GM20431 (cell line): ENCODE data around the gene ZNF12.

ENCODE experiments used
- in situ Hi-C: fragments of 300-500 bp; cut with MseI, MboI; formaldehyde crosslinking; loops from one replicate; pipeline ENCODE4 v1.15.0; 2020; ENCODE audit warnings: low sequenced_read_pairs; ENCODE audit not compliant: unreplicated experiment

The ZNF12 gene

GRCh38 chr7:6648815-6649104 lies 58.0 kb downstream of the ZNF12 start:
- in situ Hi-C loops = no loop called here

GRCh38 chr7:6648066-6648814 lies 58.5 kb downstream of the ZNF12 start:
- in situ Hi-C loops = no loop called here

- in situ Hi-C loops = no loop called here
Measured at GRCh38 chr7:6647541-6647940, 59.2 kb downstream of the ZNF12 start.

GRCh38 chr7:6647080-6647479 lies 59.7 kb downstream of the ZNF12 start:
- in situ Hi-C loops = no loop called here

DNA sequence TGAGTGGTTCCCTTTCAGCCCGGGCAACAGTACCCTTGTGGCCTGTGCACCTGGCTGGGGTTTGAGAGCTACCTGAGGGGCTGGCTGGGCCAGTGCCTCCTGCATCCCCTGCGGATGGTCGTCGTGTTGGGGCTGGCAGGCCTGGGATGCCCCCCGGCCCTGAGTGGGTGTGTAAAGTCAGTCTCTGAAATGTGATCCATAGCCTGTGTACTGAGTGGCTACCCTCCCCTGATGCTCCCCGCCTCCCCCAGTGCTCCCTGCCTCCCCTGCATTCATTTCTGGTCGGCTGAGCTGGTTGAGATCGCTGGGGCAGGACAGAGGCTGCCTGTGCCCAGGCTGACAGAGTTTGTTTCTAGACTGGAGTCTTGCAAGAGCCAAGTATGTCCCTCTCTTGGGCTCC lies 60.3 kb downstream of the ZNF12 start:
- in situ Hi-C loops = no loop called here

DNA sequence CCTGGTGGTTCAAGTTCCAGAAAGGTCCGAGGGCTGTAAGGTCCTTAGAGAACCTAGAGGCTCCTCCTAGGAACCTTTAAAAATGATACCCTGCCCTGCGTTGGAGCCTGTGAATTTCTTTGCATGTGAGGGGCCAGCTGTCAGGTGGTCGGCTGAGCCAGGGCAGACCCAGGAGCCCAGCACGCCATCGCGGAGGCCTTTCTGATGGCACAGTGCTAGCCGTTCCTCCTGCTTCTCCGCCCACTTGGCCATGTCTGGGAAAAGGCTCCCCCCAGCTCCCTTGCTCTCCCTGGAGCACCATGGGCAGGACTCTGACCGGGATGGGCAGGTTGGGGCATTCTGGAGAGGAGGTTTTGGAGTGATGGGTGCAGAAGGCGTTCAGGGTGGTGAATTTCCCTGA lies 62.0 kb downstream of the ZNF12 start:
- in situ Hi-C loops = no loop called here

DNA sequence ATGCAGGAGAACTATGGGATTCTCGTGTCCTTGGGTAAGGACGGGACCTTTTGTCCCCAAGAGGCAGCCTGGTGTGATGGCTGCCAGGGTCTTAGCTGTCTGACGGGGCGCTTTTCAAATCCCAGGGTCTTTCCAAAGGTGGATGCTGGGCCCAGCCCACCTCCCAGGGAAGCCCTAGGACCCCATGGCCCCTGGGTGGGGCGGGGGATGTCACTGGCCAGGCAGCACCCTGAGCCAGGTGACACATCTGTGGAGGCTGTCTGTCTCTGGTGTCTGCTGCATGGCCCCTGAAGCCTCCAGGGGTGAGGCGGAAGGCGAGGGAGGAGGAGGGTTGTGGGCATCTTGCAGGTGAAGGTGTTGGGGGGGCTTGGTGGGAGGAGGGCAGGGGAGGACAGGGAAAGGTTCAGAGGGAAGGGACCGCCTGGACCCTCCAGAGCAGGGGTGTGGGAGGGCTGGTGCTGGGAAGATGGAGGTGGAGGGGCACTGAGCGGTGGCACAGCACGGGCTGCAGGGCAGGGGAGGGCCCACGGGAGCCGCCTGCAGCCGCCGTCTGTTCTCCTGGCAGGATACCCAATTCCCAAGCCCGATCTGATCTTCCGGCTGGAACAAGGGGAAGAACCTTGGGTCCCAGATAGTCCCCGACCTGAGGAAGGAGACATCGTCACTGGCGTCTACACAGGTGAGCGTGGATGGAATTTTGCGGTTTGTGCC lies 62.7 kb downstream of the ZNF12 start:
- in situ Hi-C loops = no loop called here

GRCh38 chr7:6642861-6643640 lies 63.7 kb downstream of the ZNF12 start:
- in situ Hi-C loops = no loop called here

GRCh38 chr7:6642239-6642839 lies 64.4 kb downstream of the ZNF12 start:
- in situ Hi-C loops = no loop called here

DNA sequence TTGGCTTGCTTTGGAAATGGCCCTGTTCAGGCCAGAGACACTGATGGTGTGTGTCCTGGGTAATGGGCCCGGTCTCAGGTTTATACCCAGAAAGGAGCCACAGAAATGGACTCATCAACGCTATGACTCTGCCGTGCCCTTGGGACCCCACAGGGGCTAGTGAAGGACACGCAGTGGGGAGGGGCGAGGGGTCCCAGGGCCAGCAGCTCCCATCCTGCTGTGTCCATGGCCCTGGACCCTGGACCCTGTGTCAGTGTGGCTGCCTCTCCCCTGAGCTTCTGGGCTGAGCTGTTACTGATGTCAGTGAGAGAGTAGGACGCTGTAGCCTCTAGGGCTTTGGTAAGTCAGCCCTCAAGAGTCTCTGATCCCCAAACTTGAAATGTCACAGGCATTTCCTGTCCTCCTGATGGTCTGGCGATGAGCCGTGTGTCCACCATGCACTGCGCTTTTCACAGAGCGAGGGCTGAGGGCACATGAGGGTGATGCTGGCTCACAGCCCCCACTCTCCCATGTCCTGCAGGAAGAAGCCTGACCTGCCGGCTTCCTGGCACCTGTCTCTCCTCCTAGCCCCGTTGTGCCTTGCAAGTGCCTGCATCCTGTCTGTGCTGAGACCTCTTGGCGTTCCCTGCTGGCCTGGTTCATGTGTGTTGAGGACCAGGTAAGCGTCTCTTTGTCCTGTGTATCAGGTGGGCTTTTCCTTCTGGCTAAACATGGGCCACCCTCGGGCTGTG lies 65.3 kb downstream of the ZNF12 start:
- in situ Hi-C loops = no loop called here

DNA sequence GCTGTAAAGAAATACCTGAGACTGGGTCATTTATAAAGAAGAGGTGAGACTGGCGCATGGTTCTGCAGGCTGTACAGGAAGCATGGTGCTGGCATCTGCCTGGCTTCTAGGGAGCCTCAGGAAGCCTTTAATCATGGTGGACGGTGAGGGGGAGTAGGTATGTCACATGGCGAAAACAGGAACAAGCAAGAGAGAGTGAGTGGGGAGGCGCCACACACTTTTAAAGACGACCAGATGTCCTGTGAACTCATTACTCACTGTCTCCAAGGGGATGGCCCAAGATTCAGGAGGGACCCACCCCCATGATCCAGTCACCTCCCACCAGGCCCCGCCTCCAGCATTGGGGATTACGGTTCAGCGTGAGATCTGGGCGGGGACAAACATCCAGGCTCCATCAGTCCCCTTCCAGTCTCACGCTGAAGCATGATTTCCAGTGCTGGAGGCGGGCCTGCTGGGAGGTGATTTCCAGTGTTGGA lies 66.5 kb downstream of the ZNF12 start:
- in situ Hi-C loops = no loop called here

DNA sequence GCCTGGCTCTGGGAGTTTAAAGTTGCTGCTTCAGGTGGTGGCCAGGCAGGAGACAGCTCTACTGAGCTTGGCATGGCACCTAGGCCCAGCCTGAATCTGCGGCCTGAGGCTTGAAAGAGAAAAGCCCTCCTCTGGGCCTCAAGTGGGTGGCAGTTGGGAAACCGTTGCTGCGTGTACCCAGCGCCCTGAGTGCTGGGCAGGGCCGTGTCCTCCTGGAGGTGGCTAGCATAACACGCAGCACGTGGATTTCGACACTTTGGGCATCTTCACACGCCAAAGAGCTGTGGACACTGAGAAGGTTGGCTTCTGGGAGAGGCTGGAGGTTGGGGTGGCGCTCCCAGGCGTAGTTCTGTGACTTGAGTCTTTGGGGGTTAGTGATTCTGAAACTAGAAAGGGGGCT lies 67.1 kb downstream of the ZNF12 start:
- in situ Hi-C loops = no loop called here

- in situ Hi-C loops = no loop called here
Measured at GRCh38 chr7:6639032-6639431, 67.7 kb downstream of the ZNF12 start.
